Thyroid gland (tissue), 4 donors: Measurements from ENCODE around the gene UTY. TPM values are rescaled to one million over a fixed set of nuclear protein-coding genes. Genes with fewer than 3 reads are reported as not detected.

ENCODE experiments used
- DNase-seq, 2 donors: peaks; one replicate each; pipeline ENCODE4 v3.0.0-alpha.2; 2019
- H3K27ac ChIP-seq, 3 donors: fragments of 200-600 bp; sonication (generic); 1 replicate in 2 of 3; 2 replicates in 1 of 3; pipeline ENCODE4 v1.5.1; 2016 to 2019; ENCODE audit warnings: mild to moderate bottlenecking in 1 of 3, moderate library complexity in 1 of 3
- H3K27me3 ChIP-seq: fragments of 200-600 bp; sonication (generic); one replicate; pipeline ENCODE4 v1.5.1; 2019
- H3K36me3 ChIP-seq, 2 donors: fragments of 200-600 bp; sonication (generic); one replicate each; pipeline ENCODE4 v1.5.1; 2016 to 2019
- H3K4me1 ChIP-seq, 2 donors: fragments of 200-600 bp; sonication (generic); one replicate each; pipeline ENCODE4 v1.5.1; 2017 to 2019
- H3K4me3 ChIP-seq, 3 donors: fragments of 200-600 bp; sonication (generic); replicated peaks in 1 of 3; 1 replicate in 2 of 3; 2 replicates in 1 of 3; pipeline ENCODE4 v1.5.1; 2016; ENCODE audit warnings: mild to moderate bottlenecking in 1 of 3
- H3K9me3 ChIP-seq: fragments of 200-600 bp; sonication (generic); one replicate; pipeline ENCODE4 v1.5.1; 2017
- CTCF ChIP-seq, 6 experiments: fragments of 200-600 bp in 3 of 6; fragments of 450-650 bp in 3 of 6; sonication (generic) in 3 of 6; IDR thresholded peaks; one replicate each; pipeline ENCODE4 v1.5.1; 2016 to 2019; ENCODE audit warnings: antibody characterized with exemption in 6 of 6, mild to moderate bottlenecking in 2 of 6, inconsistent platforms in 1 of 6, moderate library complexity in 1 of 6
- POLR2A ChIP-seq, 2 donors: fragments of 450-650 bp; IDR thresholded peaks; one replicate each; pipeline ENCODE4 v1.6.1; 2017; ENCODE audit warnings: antibody characterized with exemption in 2 of 2, mild to moderate bottlenecking in 2 of 2, moderate library complexity in 1 of 2
- WGBS, 2 donors: methylation state at CpG; one replicate each; pipeline ENCODE4 v1.1.5; 2017; 5-methylcytosine and 5-hydroxymethylcytosine counted together
- intact Hi-C: fragments of 100-400 bp; cut with DNase I; formaldehyde crosslinking; loops from one replicate; pipeline ENCODE4 v1.15.1; 2023
- total RNA-seq, 4 donors: library from RNA; depleted of rRNA; stranded (reverse); fragments of >200 nt; gene quantifications; one replicate each; pipeline ENCODE4 v1.2.3, GENCODE V29; 2016

The UTY gene
- total RNA-seq, 4 donors from 2014 or later = 0.27 to 113 (median 57.1) TPM; not detected in 1

DNA sequence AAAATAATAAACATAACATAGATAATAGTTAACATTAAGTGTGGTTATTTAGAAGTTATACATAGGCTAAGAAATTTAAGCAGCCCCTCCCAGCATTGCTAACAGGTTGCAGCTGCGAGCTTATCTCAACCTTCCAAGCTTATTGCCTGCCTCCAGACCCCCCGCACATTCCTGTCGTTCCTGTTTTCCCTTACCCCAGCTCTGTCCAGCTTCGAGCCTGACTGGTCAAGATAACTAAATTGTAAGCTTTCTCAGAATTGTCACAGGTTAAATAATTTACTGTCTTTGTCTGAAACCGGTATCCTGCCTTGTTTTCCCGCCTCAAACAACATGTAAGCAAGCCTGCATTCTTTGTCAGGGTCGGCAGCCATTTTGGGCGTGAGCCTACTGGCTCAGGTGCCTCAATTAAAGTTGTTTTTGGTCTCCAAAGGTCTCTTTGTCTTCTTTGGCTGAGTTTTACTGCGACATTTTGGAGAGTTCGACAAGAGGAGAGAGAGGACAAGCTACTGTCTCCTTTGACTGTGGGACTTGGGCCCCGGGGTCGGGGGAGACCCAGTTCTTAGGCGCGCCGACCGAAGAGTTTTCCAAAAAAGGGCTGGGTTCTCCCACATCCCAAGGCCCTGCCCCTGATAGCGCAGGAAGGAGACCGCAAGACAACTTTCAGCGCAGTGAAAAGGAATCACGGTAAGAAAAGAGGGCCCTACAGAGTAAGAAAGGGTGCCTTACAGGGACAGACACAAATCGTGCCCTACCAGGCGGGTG is 44.4 kb downstream of the UTY start:
- no peaks in the 10 kb centered on the region for H3K36me3 ChIP-seq
- H3K27ac ChIP-seq = no peak overlapping the region
- 82 to 85% methylated on average over 18 of the region's 22 CpGs for WGBS, 2 donors
- no peaks in the 10 kb centered on the region for H3K4me1 ChIP-seq
- TF ChIP-seq POLR2A (IDR thresholded peaks at IDR 0.05) (no peak), CTCF (IDR thresholded peaks at IDR 0.05) (no peak)
- DNase-seq = no peak
- H3K27me3 ChIP-seq = no peaks in the 10 kb centered on the region
- no peaks in the 10 kb centered on the region for H3K9me3 ChIP-seq
- intact Hi-C loops = no loop called here
- no peak overlapping the region for H3K4me3 ChIP-seq

DNA sequence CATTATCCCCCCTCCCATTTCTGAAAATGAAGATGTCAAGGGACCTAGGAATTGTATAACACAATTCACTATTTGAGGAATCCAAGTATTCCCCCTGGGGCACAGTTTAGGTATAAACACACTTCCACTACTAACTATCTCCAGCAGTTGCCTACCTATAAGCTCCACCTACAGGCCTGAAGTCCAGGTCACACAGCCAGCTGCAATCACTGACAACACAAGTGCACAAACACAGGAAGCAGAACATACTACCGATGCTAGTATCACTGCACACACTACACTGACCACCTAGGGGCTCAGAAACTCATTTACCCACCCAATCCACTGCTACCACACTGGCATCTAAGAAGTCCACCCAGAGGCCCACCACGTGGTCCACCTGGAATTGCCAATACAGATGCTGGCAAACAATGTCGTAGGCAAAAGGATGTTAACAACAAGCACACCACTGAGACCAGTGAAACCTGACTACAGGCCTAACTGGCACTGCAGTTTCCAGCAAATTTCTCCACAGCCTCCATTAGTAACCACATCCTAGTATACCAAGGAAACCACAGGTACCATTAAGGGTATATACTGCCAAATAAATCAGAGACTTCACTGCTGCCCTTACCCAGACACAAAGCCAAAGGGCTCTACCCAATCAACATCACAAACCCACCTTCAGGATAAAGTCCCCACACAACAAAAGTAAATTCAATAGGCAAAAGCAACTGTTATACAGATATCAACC is 47.4 kb downstream of the UTY start:
- intact Hi-C loops = no loop called here
- DNase-seq = no peak
- Histone ChIP-seq H3K27me3 (no peaks in the 10 kb centered on the region), H3K36me3 (no peaks in the 10 kb centered on the region), H3K4me1 (no peaks in the 10 kb centered on the region), H3K9me3 (no peaks in the 10 kb centered on the region), H3K4me3 (no peak overlapping the region), H3K27ac (no peak overlapping the region)
- TF ChIP-seq CTCF (IDR thresholded peaks at IDR 0.05) = no peak
- TF ChIP-seq POLR2A (IDR thresholded peaks at IDR 0.05) = no peak
- 79 to 100% methylated on average over 2 of the region's 3 CpGs for WGBS, 2 donors

DNA sequence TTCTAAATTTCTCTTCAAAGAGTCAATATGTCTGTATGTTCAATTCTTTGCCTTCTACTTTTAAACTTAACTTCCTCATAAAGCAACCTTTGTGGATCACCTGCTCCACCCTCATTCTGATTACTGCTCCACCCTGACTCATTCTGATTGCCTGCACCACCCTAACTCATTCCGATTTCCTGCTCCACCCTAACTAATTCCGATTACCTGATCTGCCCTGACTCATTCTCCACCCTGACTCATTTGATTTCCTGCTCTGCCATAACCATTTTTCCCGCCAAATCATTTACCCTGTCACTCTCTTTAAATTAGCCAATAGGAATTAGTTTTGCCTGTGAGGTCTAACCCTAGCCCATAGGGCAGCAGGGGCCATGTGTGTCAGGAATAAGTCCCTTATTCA is 50.3 kb downstream of the UTY start:
- Histone ChIP-seq H3K4me3 (no peak overlapping the region), H3K27ac (no peak overlapping the region), H3K27me3 (no peaks in the 10 kb centered on the region), H3K9me3 (no peaks in the 10 kb centered on the region), H3K36me3 (no peaks in the 10 kb centered on the region), H3K4me1 (no peaks in the 10 kb centered on the region)
- 96 to 97% methylated on average over 3 of the region's 3 CpGs for WGBS, 2 donors
- TF ChIP-seq CTCF (IDR thresholded peaks at IDR 0.05) (no peak), POLR2A (IDR thresholded peaks at IDR 0.05) (no peak)
- intact Hi-C loops = no loop called here
- DNase-seq = no peak

DNA sequence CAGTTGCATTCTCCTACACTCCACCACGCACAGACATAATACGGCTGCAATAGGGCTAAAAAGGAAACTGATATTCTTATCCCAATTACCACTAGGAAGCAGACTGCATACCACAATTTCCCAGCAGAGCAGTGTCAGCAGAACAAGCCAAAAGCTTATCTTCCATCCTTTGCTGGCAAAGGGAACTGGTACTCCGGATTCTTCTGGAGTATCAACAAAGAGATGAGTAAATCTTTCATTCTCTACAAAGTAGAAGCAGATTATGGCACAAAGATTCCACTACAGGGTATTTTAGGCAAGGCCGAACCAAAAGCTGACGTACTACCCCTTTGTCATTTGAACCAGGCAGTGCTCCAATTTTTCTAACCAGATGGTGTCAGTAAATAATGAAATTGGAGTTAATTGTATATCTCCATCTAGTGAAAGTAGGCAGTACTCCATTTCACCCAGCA is 56.5 kb downstream of the UTY start:
- WGBS, 2 donors = 57 to 65% methylated on average over 5 of the region's 5 CpGs
- Histone ChIP-seq H3K36me3 (no peaks in the 10 kb centered on the region), H3K27ac (no peak overlapping the region), H3K9me3 (no peaks in the 10 kb centered on the region), H3K27me3 (no peaks in the 10 kb centered on the region), H3K4me3 (no peak overlapping the region), H3K4me1 (no peaks in the 10 kb centered on the region)
- TF ChIP-seq POLR2A (IDR thresholded peaks at IDR 0.05) = no peak
- TF ChIP-seq CTCF (IDR thresholded peaks at IDR 0.05) = no peak
- intact Hi-C loops = no loop called here
- DNase-seq = no peak
